GM21619 (cell line): ENCODE data around the gene CASP7.

Source experiments
- ATAC-seq: cut with Tn5 transposase; IDR thresholded peaks from one replicate; pipeline ENCODE4 v1.9.1; 2021; ENCODE audit not compliant: unreplicated experiment

Gene CASP7

GRCh38 chr10:113665806-113666354, 13.8 kb upstream of the CASP7 start:
- ATAC-seq: no peak

DNA sequence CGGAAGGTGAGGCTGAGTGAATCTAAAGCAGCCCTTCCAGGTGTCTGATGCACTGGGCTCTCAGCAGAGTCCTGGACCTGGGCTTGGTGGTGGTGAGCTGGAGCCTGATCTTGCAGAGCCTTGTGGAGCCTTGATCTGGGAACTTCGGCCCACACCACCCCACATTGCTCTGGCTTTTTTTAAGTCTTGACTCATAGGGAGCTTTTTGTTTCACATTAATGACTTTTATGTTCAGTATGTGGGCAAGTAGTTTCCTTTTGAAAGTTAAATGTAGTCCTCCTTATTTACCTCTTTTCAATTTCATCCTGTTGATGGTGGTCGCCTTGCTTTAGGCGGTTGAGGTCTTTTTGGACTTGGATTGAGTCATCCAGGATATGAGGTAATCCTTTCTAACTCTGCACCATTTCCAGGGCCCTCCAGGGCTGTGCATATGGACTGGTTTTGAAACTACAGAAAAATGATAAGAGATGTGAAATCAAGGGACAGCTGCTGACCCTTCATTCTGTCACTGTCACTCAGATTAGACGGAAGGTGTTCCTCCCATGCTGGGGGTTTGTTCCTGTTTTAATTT, 12.9 kb upstream of the CASP7 start:
- peak; percentile 82 for ATAC-seq

- peak; percentile 19 for ATAC-seq
Observed at GRCh38 chr10:113680190-113681111, 739 bp downstream of the CASP7 start.

DNA sequence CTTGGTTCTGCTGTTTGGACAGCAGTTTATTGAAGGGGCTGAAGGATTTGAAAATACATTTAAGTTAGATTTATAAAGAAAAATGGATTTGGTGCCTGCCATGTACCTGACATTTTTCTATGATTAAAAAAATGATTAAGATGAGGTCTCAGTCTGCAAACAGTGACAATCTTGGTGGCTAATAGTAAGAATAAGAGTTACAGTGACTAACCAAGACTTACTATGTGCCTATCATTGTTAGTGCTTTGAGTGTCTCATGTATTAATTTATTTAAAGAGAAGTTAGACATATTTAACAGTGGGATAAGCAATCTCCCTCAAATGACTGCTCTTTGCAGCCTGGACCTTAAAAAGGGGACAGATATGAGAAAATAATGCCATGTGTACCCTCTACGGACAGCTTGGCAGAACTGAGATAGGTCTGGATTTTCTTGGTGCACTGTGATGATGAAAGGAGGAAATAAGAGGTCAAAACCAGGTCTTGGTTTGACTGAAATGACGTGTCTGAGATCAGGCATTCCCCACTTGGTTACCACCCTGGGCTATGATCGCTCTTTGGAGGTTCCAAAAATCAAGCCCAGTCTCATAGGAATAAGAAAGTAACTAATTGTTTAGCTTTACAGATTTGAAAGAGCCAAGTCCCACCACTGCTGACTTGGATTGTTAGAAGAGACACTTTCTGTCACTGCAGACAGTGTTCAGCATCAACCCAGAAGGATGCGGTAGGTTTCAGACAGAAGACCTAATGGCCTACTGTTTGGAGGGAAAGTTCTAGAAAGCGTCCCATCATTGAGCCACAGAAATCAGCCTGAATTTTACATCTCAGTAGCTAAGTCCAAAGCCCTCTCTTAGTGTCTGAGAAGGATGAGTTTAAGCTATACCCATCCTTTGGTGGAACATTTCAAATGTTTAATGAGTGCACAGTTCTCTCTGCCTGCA, 2.1 kb downstream of the CASP7 start:
- ATAC-seq: peak; percentile 58

DNA sequence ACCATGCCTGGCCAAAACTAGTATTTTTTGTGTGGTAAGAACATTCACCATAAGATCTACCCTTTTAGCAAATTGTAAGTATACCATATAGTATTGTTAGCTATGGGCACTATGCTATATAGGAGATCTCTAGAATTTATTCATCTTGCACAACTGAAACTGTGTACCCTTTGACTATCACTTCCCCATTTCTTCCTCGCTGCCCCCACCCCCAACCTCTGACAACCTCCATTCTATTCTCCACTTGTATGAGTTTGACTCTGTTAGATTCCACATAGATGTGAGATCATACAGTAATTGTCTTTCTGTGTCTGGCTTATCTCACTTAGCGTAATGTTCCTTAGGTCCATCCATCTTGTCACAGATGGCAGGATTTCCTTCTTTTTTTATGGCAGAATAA, 3.6 kb downstream of the CASP7 start:
- ATAC-seq: no peak

DNA sequence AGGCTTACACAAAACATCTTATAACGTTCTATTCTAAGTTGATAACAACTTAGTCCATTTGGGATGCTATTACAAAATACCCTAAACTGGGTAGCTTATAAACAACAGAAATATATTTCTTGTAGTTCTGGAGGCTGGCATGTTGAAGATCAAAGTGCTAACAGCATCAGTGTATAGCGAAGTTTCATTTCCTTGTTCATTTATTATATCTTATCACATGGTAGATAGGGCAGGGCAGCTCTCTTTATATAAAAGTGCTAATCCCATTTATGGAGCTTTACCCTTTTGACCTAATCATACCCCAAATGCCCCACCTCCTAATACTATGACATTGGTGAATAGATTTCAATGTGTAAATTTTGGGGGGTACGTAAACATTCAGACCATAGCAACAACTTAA, 6.3 kb downstream of the CASP7 start:
- no peak for ATAC-seq

GRCh38 chr10:113687037-113687436, 7.3 kb downstream of the CASP7 start:
- no peak for ATAC-seq

- ATAC-seq: no peak
Observed at GRCh38 chr10:113689057-113689456, 9.3 kb downstream of the CASP7 start.

DNA sequence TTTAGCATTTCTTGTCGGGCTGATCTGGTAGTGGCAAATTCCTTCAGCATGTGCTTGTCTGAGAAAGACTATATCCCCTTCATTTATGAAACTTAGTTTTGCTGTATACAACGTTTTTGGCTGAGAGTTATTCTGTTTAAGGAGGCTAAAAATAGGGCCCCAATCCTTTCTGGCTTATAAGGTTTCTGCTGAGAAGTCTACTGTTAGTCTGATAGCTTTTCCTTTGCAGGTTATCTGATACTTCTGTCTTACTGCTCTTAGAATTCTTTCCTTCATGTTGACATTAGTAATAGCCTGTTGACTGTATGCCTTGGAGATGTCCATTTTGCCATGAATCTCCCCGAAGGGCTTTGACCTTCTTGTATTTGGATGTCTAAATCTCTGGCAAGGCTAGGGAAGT, 9.9 kb downstream of the CASP7 start:
- no peak for ATAC-seq

DNA sequence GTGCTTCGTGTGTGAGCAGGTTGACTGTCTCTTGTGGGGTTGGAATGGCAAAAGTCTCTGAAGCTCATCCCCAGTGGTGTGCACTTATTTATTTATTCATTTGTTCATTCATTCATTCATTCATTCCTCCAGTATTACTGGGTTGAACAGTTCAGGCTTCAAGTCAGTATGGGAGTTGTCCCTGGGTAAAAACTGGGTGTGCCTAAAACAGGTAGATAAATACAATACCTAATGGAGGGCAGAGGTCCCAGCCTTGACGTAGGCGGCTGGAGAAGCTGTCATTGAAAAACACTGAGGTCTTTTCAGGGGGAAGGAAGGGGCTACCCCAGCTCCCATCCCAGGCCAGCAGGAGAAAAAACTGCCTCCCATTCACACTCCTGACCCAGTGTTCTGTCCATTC, 11.0 kb downstream of the CASP7 start:
- no peak for ATAC-seq

- no peak for ATAC-seq
Observed at GRCh38 chr10:113691381-113691780, 11.7 kb downstream of the CASP7 start.

GRCh38 chr10:113692271-113692670, 12.6 kb downstream of the CASP7 start:
- ATAC-seq: no peak

- no peak for ATAC-seq
Observed at GRCh38 chr10:113693348-113693747, 13.6 kb downstream of the CASP7 start.

GRCh38 chr10:113695691-113696090, 16.0 kb downstream of the CASP7 start:
- no peak for ATAC-seq

GRCh38 chr10:113697595-113697994, 17.9 kb downstream of the CASP7 start:
- no peak for ATAC-seq

GRCh38 chr10:113704637-113705343, 25.1 kb downstream of the CASP7 start:
- ATAC-seq: no peak

- no peak for ATAC-seq
Observed at GRCh38 chr10:113705344-113705652, 25.6 kb downstream of the CASP7 start.

GRCh38 chr10:113706623-113707022, 26.9 kb downstream of the CASP7 start:
- no peak for ATAC-seq

GRCh38 chr10:113708640-113709039, 28.9 kb downstream of the CASP7 start:
- no peak for ATAC-seq

- ATAC-seq: no peak
Observed at GRCh38 chr10:113709221-113709838, 29.6 kb downstream of the CASP7 start.
